Brain pericyte (primary cell): ENCODE data around the gene MAPK8.
"Not testable (repeated sequence)": the region's sequence is repeated elsewhere in the genome, so short reads cannot be mapped to it uniquely, and the experiment has no call there.

ENCODE experiments used
- DNase-seq: peaks from one replicate; pipeline ENCODE4 v3.0.0-alpha.2; 2012; ENCODE audit warnings: low read depth, low spot score

MAPK8 gene

GRCh38 chr10:48306265-48306869 is at the start of gene MAPK8:
TSS of gene MAPK8 (plus strand) at chr10:48306677. CDS start at chr10:48401661, 94,984 bp downstream.
- peak; percentile 27 for DNase-seq

GRCh38 chr10:48257407-48257961 is 49.0 kb upstream of the MAPK8 start:
- DNase-seq, result no peak

- no peak for DNase-seq
Measured at GRCh38 chr10:48258105-48258504, 48.4 kb upstream of the MAPK8 start.

GRCh38 chr10:48266528-48266927 is 39.9 kb upstream of the MAPK8 start:
- no peak for DNase-seq

GRCh38 chr10:48271047-48271730 is 35.3 kb upstream of the MAPK8 start:
- no peak for DNase-seq

GRCh38 chr10:48272682-48273081 is 33.8 kb upstream of the MAPK8 start:
- no peak for DNase-seq

GRCh38 chr10:48273741-48274140 is 32.7 kb upstream of the MAPK8 start:
- no peak for DNase-seq

- no peak for DNase-seq
Measured at GRCh38 chr10:48274636-48275035, 31.8 kb upstream of the MAPK8 start, which contains the start of gene FRMPD2. TSS of gene FRMPD2 (minus strand) at chr10:48274696. CDS start at chr10:48274567, 129 bp downstream.

- no peak for DNase-seq
Measured at GRCh38 chr10:48277093-48277492, 29.4 kb upstream of the MAPK8 start.

- no peak for DNase-seq
Measured at GRCh38 chr10:48279081-48279751, 27.3 kb upstream of the MAPK8 start.

- DNase-seq, result not testable (repeated sequence)
Measured at GRCh38 chr10:48281697-48282096, 24.8 kb upstream of the MAPK8 start.

- DNase-seq, result no peak
Measured at GRCh38 chr10:48282829-48283228, 23.6 kb upstream of the MAPK8 start.

GRCh38 chr10:48284002-48284546 is 22.4 kb upstream of the MAPK8 start:
- no peak for DNase-seq

GRCh38 chr10:48284811-48285210 is 21.7 kb upstream of the MAPK8 start:
- DNase-seq, result no peak

- DNase-seq, result no peak
Measured at GRCh38 chr10:48285710-48286109, 20.8 kb upstream of the MAPK8 start.

- DNase-seq, result no peak
Measured at GRCh38 chr10:48286356-48286755, 20.1 kb upstream of the MAPK8 start.

GRCh38 chr10:48287417-48288391 is 18.8 kb upstream of the MAPK8 start:
- no peak for DNase-seq

GRCh38 chr10:48288661-48289060 is 17.8 kb upstream of the MAPK8 start:
- DNase-seq, result no peak

- DNase-seq, result no peak
Measured at GRCh38 chr10:48289501-48290238, 16.8 kb upstream of the MAPK8 start.

- no peak for DNase-seq
Measured at GRCh38 chr10:48290286-48290685, 16.2 kb upstream of the MAPK8 start.
